ENCODE results near the gene OR5B3. TPM values are rescaled to one million over a fixed set of nuclear protein-coding genes. Genes with fewer than 3 reads are reported as not detected.

OR5B3 gene
- total and polyA plus RNA-seq, 3 donors from 2014 or later: not detected

DNA sequence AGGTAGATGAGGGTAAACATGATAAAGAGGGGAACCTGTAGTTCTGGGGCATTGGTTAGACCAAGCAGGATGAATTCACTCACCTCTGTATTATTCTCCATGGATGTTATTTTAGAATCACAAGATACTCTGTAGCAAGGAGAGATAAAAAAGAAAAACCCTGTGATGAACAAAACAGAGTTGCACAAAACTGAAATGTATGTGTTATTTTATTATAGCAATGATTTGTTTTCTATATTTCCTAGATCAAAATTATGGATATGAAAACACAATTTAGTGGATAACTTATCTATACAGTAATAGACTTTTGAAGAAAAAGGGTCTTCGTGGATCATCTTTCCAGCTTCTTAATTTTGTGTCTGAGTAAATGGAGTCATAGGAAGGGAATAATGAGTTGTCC, 47.7 kb downstream of the OR5B3 start, which contains the start of gene OR5B17:
Gene OR5B17 (minus strand): TSS at position 101 of the 400 bp plus-strand sequence. CDS start 0 bp downstream, at position 101.
- Histone ChIP-seq H3K9me3 (no peaks in the 10 kb centered on the region), H3K4me1 (no peaks in the 10 kb centered on the region), H3K36me3 (ENCODE audit: low read depth, missing control alignments) (no peaks in the 10 kb centered on the region), H3K4me3 (no peak within 1 kb of the TSS), H3K27me3 (no peaks in the 10 kb centered on the region), H3K27ac (no peak within 1 kb of the TSS)
- intact Hi-C loops (cut with DNase I; ENCODE audit: low total_unique reads): no loop called here
- DNase-seq: no peak
- no peak for TF ChIP-seq POLR2A (IDR thresholded peaks at IDR 0.05)
- TF ChIP-seq, protein P1, sequence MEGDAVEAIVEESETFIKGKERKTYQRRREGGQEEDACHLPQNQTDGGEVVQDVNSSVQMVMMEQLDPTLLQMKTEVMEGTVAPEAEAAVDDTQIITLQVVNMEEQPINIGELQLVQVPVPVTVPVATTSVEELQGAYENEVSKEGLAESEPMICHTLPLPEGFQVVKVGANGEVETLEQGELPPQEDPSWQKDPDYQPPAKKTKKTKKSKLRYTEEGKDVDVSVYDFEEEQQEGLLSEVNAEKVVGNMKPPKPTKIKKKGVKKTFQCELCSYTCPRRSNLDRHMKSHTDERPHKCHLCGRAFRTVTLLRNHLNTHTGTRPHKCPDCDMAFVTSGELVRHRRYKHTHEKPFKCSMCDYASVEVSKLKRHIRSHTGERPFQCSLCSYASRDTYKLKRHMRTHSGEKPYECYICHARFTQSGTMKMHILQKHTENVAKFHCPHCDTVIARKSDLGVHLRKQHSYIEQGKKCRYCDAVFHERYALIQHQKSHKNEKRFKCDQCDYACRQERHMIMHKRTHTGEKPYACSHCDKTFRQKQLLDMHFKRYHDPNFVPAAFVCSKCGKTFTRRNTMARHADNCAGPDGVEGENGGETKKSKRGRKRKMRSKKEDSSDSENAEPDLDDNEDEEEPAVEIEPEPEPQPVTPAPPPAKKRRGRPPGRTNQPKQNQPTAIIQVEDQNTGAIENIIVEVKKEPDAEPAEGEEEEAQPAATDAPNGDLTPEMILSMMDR (IDR thresholded peaks at IDR 0.05): no peak
- 65 to 68% methylated on average over 1 of the region's 1 CpG for WGBS, 2 donors

DNA sequence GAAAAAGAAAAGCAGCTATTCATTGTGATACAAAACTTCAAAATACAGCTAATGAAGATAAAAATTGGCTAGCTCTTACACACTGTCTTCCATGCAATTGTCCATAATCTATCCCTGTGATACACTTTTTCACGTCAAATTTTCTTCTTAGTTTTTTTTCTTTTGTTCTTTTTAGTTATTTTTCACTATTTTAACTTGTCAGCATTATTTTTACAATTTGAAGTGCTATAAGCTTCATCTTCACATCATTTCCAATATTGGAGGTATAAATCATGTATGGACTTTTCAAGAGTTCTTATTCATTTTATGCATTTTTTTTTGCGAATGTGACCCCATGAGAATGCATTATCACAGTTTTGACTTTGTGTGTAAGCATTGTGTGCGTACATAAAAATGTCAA, 51.9 kb downstream of the OR5B3 start:
- 87 to 90% methylated on average over 3 of the region's 3 CpGs for WGBS, 2 donors
- DNase-seq: no peak
- Histone ChIP-seq H3K9me3 (no peaks in the 10 kb centered on the region), H3K4me1 (no peaks in the 10 kb centered on the region), H3K27me3 (no peaks in the 10 kb centered on the region), H3K27ac (no peak overlapping the region), H3K36me3 (ENCODE audit: low read depth, missing control alignments) (no peaks in the 10 kb centered on the region), H3K4me3 (no peak overlapping the region)
- intact Hi-C loops (cut with DNase I; ENCODE audit: low total_unique reads): no loop called here
- TF ChIP-seq, protein P1 (IDR thresholded peaks at IDR 0.05): no peak
- TF ChIP-seq POLR2A (IDR thresholded peaks at IDR 0.05): no peak

Other genes with a start within 250 kb of the OR5B3 start
- gene OR9Q2, start 217.8 kb downstream of the OR5B3 start, total RNA-seq: under 1 TPM; 0.16 to 0.43 TPM
- not detected for gene OR9Q2, start 217.8 kb downstream of the OR5B3 start, polyA plus RNA-seq (ENCODE audit: insufficient read depth, low read depth, low replicate concordance)
- gene OR1S2, start 202.7 kb downstream of the OR5B3 start, total RNA-seq: not detected
- gene OR1S2, start 202.7 kb downstream of the OR5B3 start, polyA plus RNA-seq (ENCODE audit: insufficient read depth, low read depth, low replicate concordance): not detected
- not detected for gene OR1S1, start 194.2 kb downstream of the OR5B3 start, total RNA-seq
- gene OR1S1, start 194.2 kb downstream of the OR5B3 start, polyA plus RNA-seq (ENCODE audit: insufficient read depth, low read depth, low replicate concordance): not detected
- gene OR10Q1, start 178.0 kb downstream of the OR5B3 start, total RNA-seq: not detected
- not detected for gene OR10Q1, start 178.0 kb downstream of the OR5B3 start, polyA plus RNA-seq (ENCODE audit: insufficient read depth, low read depth, low replicate concordance)
- gene OR10W1, start 138.6 kb downstream of the OR5B3 start, total RNA-seq: not detected
- gene OR10W1, start 138.6 kb downstream of the OR5B3 start, polyA plus RNA-seq (ENCODE audit: insufficient read depth, low read depth, low replicate concordance): not detected
- gene OR5B17, start 47.8 kb downstream of the OR5B3 start, total RNA-seq: not detected
- gene OR5B17, start 47.8 kb downstream of the OR5B3 start, polyA plus RNA-seq (ENCODE audit: insufficient read depth, low read depth, low replicate concordance): not detected
- gene OR5B2, start 21.2 kb upstream of the OR5B3 start, total RNA-seq: under 1 TPM; 0.47 to 0.62 TPM
- gene OR5B2, start 21.2 kb upstream of the OR5B3 start, polyA plus RNA-seq (ENCODE audit: insufficient read depth, low read depth, low replicate concordance): not detected
- gene OR5B12, start 35.4 kb upstream of the OR5B3 start, total RNA-seq: under 1 TPM in 1 of 2 donors, not detected in 1; 0.71 TPM
- not detected for gene OR5B12, start 35.4 kb upstream of the OR5B3 start, polyA plus RNA-seq (ENCODE audit: insufficient read depth, low read depth, low replicate concordance)
- under 1 TPM; 0.62 to 0.71 TPM for gene OR5B21, start 101.2 kb upstream of the OR5B3 start, total RNA-seq
- gene OR5B21, start 101.2 kb upstream of the OR5B3 start, polyA plus RNA-seq (ENCODE audit: insufficient read depth, low read depth, low replicate concordance): not detected
- 10 to 100 TPM; 15.8 to 17.3 TPM for gene LPXN, start 169.0 kb upstream of the OR5B3 start, total RNA-seq
- 14.5 TPM for gene LPXN, start 169.0 kb upstream of the OR5B3 start, polyA plus RNA-seq (ENCODE audit: insufficient read depth, low read depth, low replicate concordance)
- gene ZFP91, start 172.2 kb upstream of the OR5B3 start, total RNA-seq: 100 to 1,000 TPM in 1 of 2 donors, 10 to 100 TPM in 1; 99.0 to 126 TPM
- gene ZFP91, start 172.2 kb upstream of the OR5B3 start, polyA plus RNA-seq (ENCODE audit: insufficient read depth, low read depth, low replicate concordance): 215 TPM
- 1 to 10 TPM; 1.3 to 1.6 TPM for gene CNTF, start 215.8 kb upstream of the OR5B3 start, total RNA-seq
- 1.0 TPM for gene CNTF, start 215.8 kb upstream of the OR5B3 start, polyA plus RNA-seq (ENCODE audit: insufficient read depth, low read depth, low replicate concordance)